Breast epithelium (tissue), 4 donors: Measurements from ENCODE around the gene SEMA4D. TPM values are rescaled to one million over a fixed set of nuclear protein-coding genes. Genes with fewer than 3 reads are reported as not detected.

Experiments
- DNase-seq, 2 donors: peaks; one replicate each; pipeline ENCODE4 v3.0.0-alpha.2; 2019; ENCODE audit warnings: low spot score in 2 of 2
- H3K27ac ChIP-seq, 2 donors: fragments of 200-600 bp; sonication (generic) in 1 of 2; one replicate each; pipeline ENCODE4 v1.5.1; 2016 to 2019; ENCODE audit warnings: mild to moderate bottlenecking in 1 of 2
- H3K27me3 ChIP-seq, 2 donors: fragments of 200-600 bp; sonication (generic) in 1 of 2; one replicate each; pipeline versions ENCODE4 v1.5.1 to v1.6.0; 2017 to 2019; ENCODE audit warnings: control low read depth in 1 of 2, mild to moderate bottlenecking in 1 of 2
- H3K36me3 ChIP-seq: fragments of 200-600 bp; one replicate; pipeline ENCODE4 v1.5.1; 2019
- H3K4me1 ChIP-seq, 2 donors: fragments of 200-600 bp; sonication (generic); one replicate each; pipeline ENCODE4 v1.5.1; 2016 to 2019; ENCODE audit warnings: control low read depth in 1 of 2
- H3K4me3 ChIP-seq, 3 donors: fragments of 200-600 bp; sonication (generic); 1 replicate in 2 of 3; 2 replicates in 1 of 3; pipeline ENCODE4 v1.5.1; 2016 to 2019; ENCODE audit warnings: mild to moderate bottlenecking in 3 of 3, moderate library complexity in 2 of 3
- H3K9me3 ChIP-seq, 2 donors: fragments of 200-600 bp; sonication (generic) in 1 of 2; one replicate each; pipeline ENCODE4 v1.5.1; 2016 to 2019; ENCODE audit warnings: control low read depth in 1 of 2
- POLR2A ChIP-seq: fragments of 450-650 bp; IDR thresholded peaks from one replicate; pipeline ENCODE4 v1.6.1; 2016; ENCODE audit warnings: antibody characterized with exemption, mild to moderate bottlenecking, moderate library complexity
- POLR2AphosphoS5 ChIP-seq, 3 donors: sonication (generic); formaldehyde crosslinking; IDR thresholded peaks; one replicate each; pipeline ENCODE4 v1.6.1; 2017; ENCODE audit warnings: antibody characterized with exemption in 3 of 3
- intact Hi-C: fragments of 100-400 bp; cut with DNase I; formaldehyde crosslinking; loops from one replicate; pipeline ENCODE4 v1.15.1; 2023; ENCODE audit warnings: low total_unique reads
- total RNA-seq, 3 donors: library from RNA; depleted of rRNA; stranded (reverse); fragments of >200 nt; gene quantifications; one replicate each; pipeline ENCODE4 v1.1.0, GENCODE V29; 2016
- TF ChIP-seq, protein P1 (sequence below), 3 donors: fragments of 450-650 bp; IDR thresholded peaks; one replicate each; pipeline ENCODE4 v1.5.1; 2016 to 2017; ENCODE audit warnings: antibody characterized with exemption in 3 of 3, mild to moderate bottlenecking in 3 of 3, moderate library complexity in 3 of 3

SEMA4D gene
- total RNA-seq, 3 donors from 2014 or later, result 9.9 to 24.6 (median 16.1) TPM

DNA sequence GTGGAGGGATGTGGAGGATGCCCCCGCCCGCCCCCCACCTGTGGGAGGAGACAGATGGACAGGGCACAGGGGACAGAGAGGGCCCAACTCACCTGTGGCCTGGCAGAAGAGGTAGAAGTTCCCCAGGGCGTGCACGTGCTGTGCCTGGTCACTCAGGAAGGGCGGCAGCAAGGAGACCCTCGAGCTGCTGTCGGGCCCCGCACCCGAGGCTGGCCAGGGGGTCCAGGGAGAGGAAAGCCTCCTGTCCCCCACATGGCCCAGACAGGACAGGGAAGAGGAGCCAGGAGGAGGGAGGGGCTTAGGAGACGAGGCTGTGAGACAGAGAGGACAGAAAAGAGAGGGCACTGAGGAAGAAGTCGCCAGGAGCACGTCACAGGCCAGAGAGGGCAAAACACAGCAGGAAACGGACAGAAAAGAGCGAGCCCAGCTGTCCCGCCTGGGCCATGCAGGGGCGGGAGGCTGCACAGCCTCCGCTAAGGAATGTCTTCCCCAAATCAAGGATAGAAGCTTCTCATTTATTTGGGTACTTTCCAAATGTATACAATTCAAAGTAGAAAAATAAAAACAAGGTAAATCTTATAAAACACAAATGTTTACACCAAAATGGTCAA is 121.1 kb downstream of the SEMA4D start:
- TF ChIP-seq, protein P1, sequence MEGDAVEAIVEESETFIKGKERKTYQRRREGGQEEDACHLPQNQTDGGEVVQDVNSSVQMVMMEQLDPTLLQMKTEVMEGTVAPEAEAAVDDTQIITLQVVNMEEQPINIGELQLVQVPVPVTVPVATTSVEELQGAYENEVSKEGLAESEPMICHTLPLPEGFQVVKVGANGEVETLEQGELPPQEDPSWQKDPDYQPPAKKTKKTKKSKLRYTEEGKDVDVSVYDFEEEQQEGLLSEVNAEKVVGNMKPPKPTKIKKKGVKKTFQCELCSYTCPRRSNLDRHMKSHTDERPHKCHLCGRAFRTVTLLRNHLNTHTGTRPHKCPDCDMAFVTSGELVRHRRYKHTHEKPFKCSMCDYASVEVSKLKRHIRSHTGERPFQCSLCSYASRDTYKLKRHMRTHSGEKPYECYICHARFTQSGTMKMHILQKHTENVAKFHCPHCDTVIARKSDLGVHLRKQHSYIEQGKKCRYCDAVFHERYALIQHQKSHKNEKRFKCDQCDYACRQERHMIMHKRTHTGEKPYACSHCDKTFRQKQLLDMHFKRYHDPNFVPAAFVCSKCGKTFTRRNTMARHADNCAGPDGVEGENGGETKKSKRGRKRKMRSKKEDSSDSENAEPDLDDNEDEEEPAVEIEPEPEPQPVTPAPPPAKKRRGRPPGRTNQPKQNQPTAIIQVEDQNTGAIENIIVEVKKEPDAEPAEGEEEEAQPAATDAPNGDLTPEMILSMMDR (IDR thresholded peaks at IDR 0.05), result no peak
- TF ChIP-seq POLR2AphosphoS5 (IDR thresholded peaks at IDR 0.05) (no peak), POLR2A (no peak)
- no peak overlapping the region for H3K4me3 ChIP-seq
- no peaks in the 10 kb centered on the region for H3K4me1 ChIP-seq
- no peaks in the 10 kb centered on the region for H3K36me3 ChIP-seq
- H3K27ac ChIP-seq, result no peak overlapping the region
- DNase-seq, result no peak
- no peaks in the 10 kb centered on the region for H3K27me3 ChIP-seq
- intact Hi-C loops, result no loop called here
- no peaks in the 10 kb centered on the region for H3K9me3 ChIP-seq

DNA sequence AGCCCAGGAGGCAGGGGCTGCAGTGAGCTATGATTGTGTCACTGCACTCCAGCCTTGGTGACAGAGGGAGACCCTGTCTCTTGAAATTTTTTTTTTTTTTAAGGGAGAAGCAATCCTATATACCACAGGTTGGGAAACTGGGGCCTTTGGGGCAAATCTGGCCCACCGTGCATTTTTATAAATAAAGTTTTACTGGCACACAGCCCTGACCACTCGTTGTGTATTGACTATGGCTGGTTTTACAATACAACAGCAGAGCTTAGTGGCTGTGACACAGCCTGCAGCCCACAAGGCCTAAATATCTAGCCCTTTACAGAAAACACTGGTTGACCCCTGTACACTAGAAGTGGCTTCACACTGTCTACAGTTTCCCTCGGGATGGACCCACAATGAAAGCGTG is 121.6 kb downstream of the SEMA4D start:
- H3K9me3 ChIP-seq, result no peaks in the 10 kb centered on the region
- H3K4me3 ChIP-seq, result no peak overlapping the region
- no peaks in the 10 kb centered on the region for H3K36me3 ChIP-seq
- no peak overlapping the region for H3K27ac ChIP-seq
- TF ChIP-seq POLR2A (no peak), POLR2AphosphoS5 (IDR thresholded peaks at IDR 0.05) (no peak)
- TF ChIP-seq, protein P1 (IDR thresholded peaks at IDR 0.05), result no peak
- no peaks in the 10 kb centered on the region for H3K4me1 ChIP-seq
- DNase-seq, result no peak
- intact Hi-C loops, result no loop called here
- no peaks in the 10 kb centered on the region for H3K27me3 ChIP-seq

DNA sequence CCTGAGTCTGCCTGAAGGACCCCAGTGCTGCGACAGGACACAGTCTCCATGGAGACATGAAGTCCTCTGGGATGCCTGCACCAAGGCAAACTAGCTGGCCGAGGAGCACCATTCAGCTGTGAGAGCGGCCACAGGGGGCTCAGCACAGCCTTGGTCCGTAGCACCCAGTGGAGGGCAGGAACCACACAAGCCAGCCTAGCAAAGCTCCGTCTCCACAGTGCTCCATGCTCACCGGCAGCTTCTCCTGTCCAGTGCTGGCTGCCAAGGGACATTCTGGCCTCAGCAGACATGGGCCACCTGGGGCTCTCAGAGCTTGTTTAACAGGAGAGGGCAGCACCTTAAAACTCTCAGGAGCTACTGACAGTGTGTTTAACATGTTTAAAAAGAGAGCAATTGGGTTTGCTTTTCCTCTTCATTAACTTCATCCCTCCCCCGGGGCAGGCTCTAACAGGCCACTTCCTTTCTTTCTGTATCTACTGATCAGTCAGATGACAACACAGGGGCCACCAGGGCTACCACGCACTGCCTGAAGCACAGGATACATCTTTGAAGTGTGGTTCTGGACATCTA is 122.6 kb downstream of the SEMA4D start:
- intact Hi-C loops, result no loop called here
- no peaks in the 10 kb centered on the region for H3K9me3 ChIP-seq
- no peak overlapping the region for H3K4me3 ChIP-seq
- no peaks in the 10 kb centered on the region for H3K36me3 ChIP-seq
- TF ChIP-seq POLR2A (no peak), POLR2AphosphoS5 (IDR thresholded peaks at IDR 0.05) (no peak)
- TF ChIP-seq, protein P1 (IDR thresholded peaks at IDR 0.05), result no peak
- no peaks in the 10 kb centered on the region for H3K27me3 ChIP-seq
- DNase-seq, result no peak
- H3K27ac ChIP-seq, result no peak overlapping the region
- H3K4me1 ChIP-seq, result no peaks in the 10 kb centered on the region

DNA sequence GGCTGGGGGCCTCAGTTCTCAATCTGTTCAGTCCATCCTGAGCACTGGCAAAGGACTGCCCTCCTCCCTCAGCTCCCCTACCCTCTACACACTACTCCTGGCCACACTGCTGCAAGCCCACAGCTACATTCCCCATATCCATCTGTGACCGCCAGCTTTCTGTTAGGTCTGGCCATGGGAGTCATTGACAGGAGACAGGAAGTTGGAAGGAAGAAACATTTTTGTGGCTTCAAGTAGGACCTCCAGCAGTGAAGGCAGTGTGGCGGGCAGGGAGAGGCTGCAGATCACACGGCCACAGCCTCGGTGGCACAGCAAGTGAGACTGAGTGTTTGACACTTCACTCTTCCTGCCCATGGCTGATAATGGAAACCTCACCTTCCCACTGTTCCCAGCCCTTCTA is 123.7 kb downstream of the SEMA4D start:
- Histone ChIP-seq H3K4me3 (no peak overlapping the region), H3K9me3 (no peaks in the 10 kb centered on the region), H3K27me3 (no peaks in the 10 kb centered on the region), H3K36me3 (no peaks in the 10 kb centered on the region), H3K4me1 (no peaks in the 10 kb centered on the region), H3K27ac (no peak overlapping the region)
- no peak for DNase-seq
- TF ChIP-seq POLR2A, result no peak
- TF ChIP-seq, protein P1 (IDR thresholded peaks at IDR 0.05), result no peak
- TF ChIP-seq POLR2AphosphoS5 (IDR thresholded peaks at IDR 0.05), result no peak
- intact Hi-C loops, result no loop called here

DNA sequence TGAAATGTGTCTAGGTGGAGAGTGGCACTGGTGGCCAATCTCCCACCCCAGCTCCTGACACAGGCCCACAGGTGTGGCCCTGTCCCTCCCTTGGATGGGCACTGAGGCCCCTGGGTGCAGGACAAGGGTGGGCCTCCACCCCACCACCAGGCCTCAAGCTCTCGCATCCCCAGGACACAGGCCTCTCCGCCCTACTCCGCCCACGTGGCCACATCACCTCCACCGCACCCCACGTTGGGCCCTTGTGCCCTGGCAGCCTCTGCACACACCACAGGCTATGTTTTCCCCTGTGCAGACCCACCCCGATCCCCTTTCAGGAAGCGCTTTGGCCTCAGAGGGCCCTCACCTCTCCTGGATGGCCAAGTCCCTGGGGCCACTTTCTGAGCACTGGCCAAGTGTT is 124.9 kb downstream of the SEMA4D start:
- no peaks in the 10 kb centered on the region for H3K27me3 ChIP-seq
- no peaks in the 10 kb centered on the region for H3K36me3 ChIP-seq
- no peak overlapping the region for H3K27ac ChIP-seq
- H3K4me1 ChIP-seq, result no peaks in the 10 kb centered on the region
- no peaks in the 10 kb centered on the region for H3K9me3 ChIP-seq
- intact Hi-C loops, result no loop called here
- H3K4me3 ChIP-seq, result no peak overlapping the region
- DNase-seq, result no peak
- TF ChIP-seq, protein P1 (IDR thresholded peaks at IDR 0.05), result no peak
- no peak for TF ChIP-seq POLR2AphosphoS5 (IDR thresholded peaks at IDR 0.05)
- TF ChIP-seq POLR2A, result no peak
